K562 (cell line): Measurements from ENCODE around the gene ASPA. TPM values are rescaled to one million over a fixed set of nuclear protein-coding genes. Genes with fewer than 3 reads are reported as not detected.

ENCODE experiments used
- ATAC-seq: fragments of 200-7000 bp; cut with Tn5 transposase; 3 replicates; pipeline ENCODE4 v1.9.1; 2020; ENCODE audit warnings: moderate library complexity
- BruUV-seq: library from RNA; stranded (reverse); fragments of 400-500 nt; replicated peaks from 2 replicates; lab custom pipeline; 2021; lab: Mats Ljungman, UMichigan
- CTCF ChIA-PET: fragments of 300-600 bp; formaldehyde crosslinking; extraction: SDS; loops from one replicate; lab custom pipeline; 2021; ENCODE audit warnings: low intra/inter-chr PET ratio; lab: Yijun Ruan, JAX
- POLR2A ChIA-PET: fragments of 300-600, 350-650 bp; sonication (Branson Sonifier 250); formaldehyde crosslinking; extraction: SDS; loops from one replicate; lab custom pipeline; 2021; ENCODE audit warnings: antibody characterized with exemption, inconsistent platforms; lab: Yijun Ruan, JAX
- DNase-seq, 4 experiments: peaks; one replicate each; pipeline versions ENCODE4 v3.0.0 to v3.0.0-alpha.2; 2011 to 2018; ENCODE audit warnings: low spot score in 3 of 4, mixed read lengths in 3 of 4; ENCODE audit errors: extremely low read depth in 1 of 4
- FAIRE-seq: peaks from 2 replicates; lab custom pipeline; 2011; peaks lifted over from hg19 to GRCh38; lab: Jason Lieb, UNC
- H2AFZ ChIP-seq: 2 replicates; pipeline ENCODE4 v1.6.0; 2011; ENCODE audit warnings: low read depth, low read length, control low read depth, inconsistent platforms
- H3K27ac ChIP-seq: fragments of 200-600 bp; 3 replicates; pipeline ENCODE4 v1.8.0; 2011; ENCODE audit warnings: low read depth, mild to moderate bottlenecking, control low read depth, inconsistent platforms, low read length, moderate library complexity, mixed read lengths; ENCODE audit errors: extremely low read depth
- H3K27me3 ChIP-seq, 2 experiments: fragments of 300-600 bp in 1 of 2; 2 replicates in 1 of 2; 3 replicates in 1 of 2; pipeline versions ENCODE4 v1.6.0 to v1.8.0; 2011; ENCODE audit warnings: inconsistent platforms in 2 of 2, low read length in 2 of 2, mild to moderate bottlenecking in 1 of 2, mixed read lengths in 1 of 2, moderate library complexity in 1 of 2; ENCODE audit not compliant: control insufficient read depth in 2 of 2, insufficient read depth in 2 of 2
- H3K36me3 ChIP-seq: fragments of 300-600 bp; 3 replicates; pipeline ENCODE4 v1.8.0; 2011; ENCODE audit warnings: mild to moderate bottlenecking, low read length, inconsistent platforms; ENCODE audit not compliant: control insufficient read depth, insufficient read depth
- H3K4me1 ChIP-seq, 2 experiments: fragments of 200-600 bp in 1 of 2; replicated peaks in 1 of 2; 2 replicates in 1 of 2; 3 replicates in 1 of 2; pipeline versions ENCODE4 v1.5.1 to v1.8.0; 2011; ENCODE audit warnings: inconsistent platforms in 2 of 2, low read length in 2 of 2, mild to moderate bottlenecking in 1 of 2, mixed read lengths in 1 of 2, moderate library complexity in 1 of 2; ENCODE audit not compliant: control insufficient read depth in 2 of 2, insufficient read depth in 2 of 2
- H3K4me2 ChIP-seq: 2 replicates; pipeline ENCODE4 v1.6.1; 2011; ENCODE audit warnings: low read length, control low read depth, inconsistent platforms, mixed read lengths; ENCODE audit not compliant: insufficient read depth
- H3K4me3 ChIP-seq: fragments of 200-600 bp; sonication (generic), shearing (Covaris generic); 2 replicates; pipeline ENCODE4 v1.5.1; 2016; ENCODE audit warnings: control low read depth, inconsistent platforms
- H3K79me2 ChIP-seq: fragments of 200-600 bp; 3 replicates; pipeline ENCODE4 v1.8.0; 2011; ENCODE audit warnings: low read length, inconsistent platforms; ENCODE audit not compliant: control insufficient read depth, insufficient read depth
- H3K9ac ChIP-seq, 2 experiments: 2 replicates each; pipeline versions ENCODE4 v1.6.0 to v1.6.1; 2011; ENCODE audit warnings: low read depth in 2 of 2, low read length in 2 of 2, control low read depth in 1 of 2, inconsistent platforms in 1 of 2, mild to moderate bottlenecking in 1 of 2, mixed read lengths in 1 of 2; ENCODE audit not compliant: insufficient read depth in 1 of 2
- H3K9me1 ChIP-seq: one replicate; pipeline ENCODE4 v1.6.0; 2011; ENCODE audit warnings: inconsistent platforms, mild to moderate bottlenecking, low read length, moderate library complexity; ENCODE audit not compliant: control insufficient read depth, insufficient read depth
- H3K9me3 ChIP-seq: replicated peaks from 2 replicates; pipeline ENCODE4 v1.5.1; 2011; ENCODE audit warnings: low read depth, low read length, inconsistent platforms; ENCODE audit not compliant: control insufficient read depth, insufficient read depth
- H4K20me1 ChIP-seq: replicated peaks from 2 replicates; pipeline ENCODE4 v1.6.1; 2011; ENCODE audit warnings: low read length, inconsistent platforms, mixed read lengths; ENCODE audit not compliant: control insufficient read depth, insufficient read depth
- COPS2 ChIP-seq: fragments of 450-650 bp; conservative IDR thresholded peaks from 2 replicates; pipeline ENCODE4 v1.6.1; 2016; ENCODE audit warnings: mild to moderate bottlenecking, moderate library complexity
- CTCF ChIP-seq, 3 experiments: IDR thresholded peaks in 2 of 3; conservative IDR thresholded peaks in 1 of 3; 2 replicates each; pipeline ENCODE4 v1.5.1; 2011 to 2012; ENCODE audit warnings: low read length in 3 of 3, mild to moderate bottlenecking in 3 of 3, control low read depth in 2 of 3, improper control_type of control experiment in 1 of 3, inconsistent platforms in 1 of 3, low read depth in 1 of 3, mixed read lengths in 1 of 3, moderate library complexity in 1 of 3; ENCODE audit not compliant: insufficient read depth in 2 of 3
- CTCFL ChIP-seq: IDR thresholded peaks from 2 replicates; pipeline ENCODE4 v1.6.1; 2011; ENCODE audit warnings: borderline replicate concordance, low read depth, mild to moderate bottlenecking, moderate library complexity, low read length; ENCODE audit not compliant: insufficient read depth, poor library complexity, severe bottlenecking
- MITF ChIP-seq: IDR thresholded peaks from 2 replicates; pipeline ENCODE4 v1.6.1; 2014; ENCODE audit warnings: antibody characterized with exemption
- MNT ChIP-seq, 2 experiments: fragments of 450-650 bp; conservative IDR thresholded peaks; 2 replicates each; pipeline ENCODE4 v1.6.1; 2017; ENCODE audit warnings: mild to moderate bottlenecking in 2 of 2, moderate library complexity in 2 of 2
- RNF2 ChIP-seq: sonication (generic); IDR thresholded peaks from 2 replicates; pipeline ENCODE4 v1.6.1; 2016
- SMARCB1 ChIP-seq: IDR thresholded peaks from 2 replicates; pipeline ENCODE4 v1.6.1; 2011; ENCODE audit warnings: improper control_type of control experiment, low read depth; ENCODE audit not compliant: insufficient read length
- TAL1 ChIP-seq: fragments of 450-650 bp; IDR thresholded peaks from 2 replicates; pipeline ENCODE4 v1.6.1; 2016; ENCODE audit warnings: mild to moderate bottlenecking
- ZNF766 ChIP-seq: fragments of 200-800 bp; sonication (Bioruptor generic); conservative IDR thresholded peaks from 2 replicates; pipeline ENCODE4 v1.6.1; 2016; ENCODE audit warnings: missing genetic modification characterization, missing compliant biosample characterization
- WGBS: fragments of 100-300 bp; shearing (Covaris generic); methylation state at CpG from one replicate; pipeline ENCODE4 v1.1.6; 2016; ENCODE audit warnings: low coverage, mixed read lengths; ENCODE audit not compliant: insufficient coverage; ENCODE audit errors: missing lambda C conversion rate; 5-methylcytosine and 5-hydroxymethylcytosine counted together
- in situ Hi-C: fragments of 300-500 bp; cut with MboI; formaldehyde crosslinking; loops from 4 replicates; pipeline ENCODE4 v1.15.0; 2018; ENCODE audit warnings: inconsistent platforms, mixed read lengths
- intact Hi-C: fragments of 100-400 bp; cut with micrococcal nuclease; formaldehyde crosslinking; loops from 2 replicates; pipeline ENCODE4 v1.14.2; 2022
- polyA plus RNA-seq, 8 experiments: library from polyadenylated mRNA; depleted of rRNA in 4 of 8; stranded (reverse) in 5 of 8; unstranded in 3 of 8; fragments of >200 nt; fragmentation: Nextera tagmentation in 2 of 8; fragmentation: Illumina TruSeq in 1 of 8; extraction: Ambion mirVana in 2 of 8; extraction: Trizol in 1 of 8; gene quantifications; 2 replicates each; pipeline versions ENCODE4 v1.2.1 to v1.2.3, GENCODE V29; 2011 to 2014; ENCODE audit warnings: inconsistent platforms in 1 of 8, missing spikeins in 1 of 8
- total RNA-seq, 7 experiments: library from RNA; depleted of rRNA in 6 of 7; stranded (reverse); fragments of >200 nt in 6 of 7; fragmentation: Illumina TruSeq in 2 of 7; extraction: Trizol in 2 of 7; gene quantifications; 2 replicates each; pipeline versions ENCODE4 v1.2.1 to v1.2.3, GENCODE V29; 2011 to 2021; ENCODE audit warnings: low replicate concordance in 1 of 7

ASPA gene
- total and polyA plus RNA-seq, 9 of the 15 experiments (the other 6 are each of a cell fraction or from before 2014, with no cell fraction given): not detected

GRCh38 chr17:3433215-3433614 lies 42.6 kb upstream of the ASPA start (continued):
- 0 out of 2 replicates have a peak, but pooled peaks have one; percentile 21 for TF ChIP-seq ZNF766 (CRISPR knock-in tag)
- 0 out of 4 replicates have a peak, but pooled peaks of 1 of the 2 experiments have one; percentile 27 for TF ChIP-seq MNT (conservative IDR thresholded peaks at IDR 0.05)

GRCh38 chr17:3433741-3434140 lies 42.1 kb upstream of the ASPA start, which contains the start of gene OR1E2:
OR1E2 (minus strand) TSS chr17:3433841; CDS start chr17:3433841, 0 bp downstream.
- BruUV-seq: no TSS peak
- H3K27ac ChIP-seq: no peak within 1 kb of the TSS
- no peaks in the 10 kb centered on the region for H3K9me1 ChIP-seq
- H3K9ac ChIP-seq: no peak within 1 kb of the TSS
- H3K9me3 ChIP-seq: no peaks in the 10 kb centered on the region
- WGBS: 4% methylated on average over 3 of the region's 3 CpGs
- ChIA-PET POLR2A (no interaction called here), CTCF (no interaction called here)
- H3K4me2 ChIP-seq: no peak within 1 kb of the TSS
- intact Hi-C loops: no loop called here
- in situ Hi-C loops: no loop called here
- H3K27me3 ChIP-seq: no peaks in the 10 kb centered on the region
- H3K36me3 ChIP-seq: no peaks in the 10 kb centered on the region
- H2AFZ ChIP-seq: no peak within 1 kb of the TSS
- FAIRE-seq (no peak), DNase-seq (no peak), ATAC-seq (no peak)
- H3K4me3 ChIP-seq: no peak within 1 kb of the TSS
- no peaks in the 10 kb centered on the region for H3K4me1 ChIP-seq
- no peaks in the 10 kb centered on the region for H3K79me2 ChIP-seq
- no peaks in the 10 kb centered on the region for H4K20me1 ChIP-seq
- TF ChIP-seq RNF2: no peak
- TF ChIP-seq CTCFL: no peak
- no peak for TF ChIP-seq MITF
- TF ChIP-seq COPS2: no peak
- no peak for TF ChIP-seq TAL1
- TF ChIP-seq SMARCB1: no peak
- no peak for TF ChIP-seq CTCF (IDR thresholded peaks at IDR 0.05 in 2 of 3, conservative IDR thresholded peaks at IDR 0.05 in 1 of 3; ENCODE audit: insufficient read depth in 2 of 3, low read depth in 1 of 3, low read length in 3 of 3)
